HUES64 (cell line): ENCODE measurements around the gene RAET1E.
"Not testable (repeated sequence)": the region's sequence is repeated elsewhere in the genome, so short reads cannot be mapped to it uniquely, and the experiment has no call there.

Experiments used
- H3K27ac ChIP-seq: 2 replicates; pipeline ENCODE4 v1.7.0; 2013; ENCODE audit warnings: low read depth, low read length, inconsistent platforms
- H3K27me3 ChIP-seq: 2 replicates; pipeline ENCODE4 v1.6.1; 2013; ENCODE audit warnings: mild to moderate bottlenecking, low read length; ENCODE audit not compliant: insufficient read depth
- H3K36me3 ChIP-seq: 2 replicates; pipeline ENCODE4 v1.6.1; 2013; ENCODE audit warnings: mild to moderate bottlenecking, low read length; ENCODE audit not compliant: insufficient read depth
- H3K4me1 ChIP-seq: 2 replicates; pipeline ENCODE4 v1.6.1; 2013; ENCODE audit warnings: mild to moderate bottlenecking, low read length, moderate library complexity; ENCODE audit not compliant: insufficient read depth
- H3K4me3 ChIP-seq: 2 replicates; pipeline ENCODE4 v1.5.1; 2013; ENCODE audit warnings: mild to moderate bottlenecking, low read length, moderate library complexity
- H3K9ac ChIP-seq: 2 replicates; pipeline ENCODE4 v1.6.1; 2013; ENCODE audit warnings: mild to moderate bottlenecking, low read depth, low read length
- H3K9me3 ChIP-seq: 2 replicates; pipeline ENCODE4 v1.6.1; 2013; ENCODE audit warnings: low read depth, low read length; ENCODE audit not compliant: insufficient read depth
- WGBS: fragments of 150-250, 120-280 bp; methylation state at CpG from one replicate; pipeline ENCODE4 v1.1.7; 2013; ENCODE audit warnings: missing lambda C conversion rate; 5-methylcytosine and 5-hydroxymethylcytosine counted together

RAET1E gene

GRCh38 chr6:149918151-149918905 is 20.4 kb upstream of the RAET1E start:
- H3K27me3 ChIP-seq = peaks cover 60% of the 10 kb centered on the region
- H3K4me1 ChIP-seq = no peaks in the 10 kb centered on the region
- H3K9me3 ChIP-seq = no peaks in the 10 kb centered on the region
- WGBS = 77% methylated on average over 6 of the region's 6 CpGs
- no peaks in the 10 kb centered on the region for H3K36me3 ChIP-seq
- H3K9ac ChIP-seq = no peak overlapping the region
- H3K27ac ChIP-seq = no peak overlapping the region
- no peak overlapping the region for H3K4me3 ChIP-seq

GRCh38 chr6:149917679-149918078 is 19.8 kb upstream of the RAET1E start:
- Histone ChIP-seq H3K27me3 (peaks cover 57% of the 10 kb centered on the region), H3K4me1 (no peaks in the 10 kb centered on the region), H3K36me3 (no peaks in the 10 kb centered on the region), H3K4me3 (no peak overlapping the region), H3K9me3 (no peaks in the 10 kb centered on the region), H3K9ac (no peak overlapping the region), H3K27ac (no peak overlapping the region)
- WGBS = 95% methylated on average over 2 of the region's 2 CpGs

- Histone ChIP-seq H3K4me1 (no peaks in the 10 kb centered on the region), H3K36me3 (no peaks in the 10 kb centered on the region), H3K27me3 (peaks cover 43% of the 10 kb centered on the region), H3K9ac (no peak overlapping the region), H3K4me3 (no peak overlapping the region), H3K9me3 (no peaks in the 10 kb centered on the region), H3K27ac (no peak overlapping the region)
- WGBS = 90% methylated on average over 10 of the region's 10 CpGs
Measured at GRCh38 chr6:149915970-149916865, 18.3 kb upstream of the RAET1E start.

GRCh38 chr6:149913540-149914240 is 15.8 kb upstream of the RAET1E start:
- no peak overlapping the region for H3K4me3 ChIP-seq
- no peak overlapping the region for H3K27ac ChIP-seq
- H3K27me3 ChIP-seq = peaks cover 20% of the 10 kb centered on the region
- H3K4me1 ChIP-seq = no peaks in the 10 kb centered on the region
- 74% methylated on average over 9 of the region's 9 CpGs for WGBS
- peaks cover 6% of the 10 kb centered on the region for H3K9me3 ChIP-seq
- H3K36me3 ChIP-seq = no peaks in the 10 kb centered on the region
- no peak overlapping the region for H3K9ac ChIP-seq

GRCh38 chr6:149913085-149913484 is 15.2 kb upstream of the RAET1E start:
- Histone ChIP-seq H3K27me3 (peaks cover 14% of the 10 kb centered on the region), H3K27ac (no peak overlapping the region), H3K4me1 (no peaks in the 10 kb centered on the region), H3K9ac (no peak overlapping the region), H3K9me3 (peaks cover 12% of the 10 kb centered on the region), H3K36me3 (no peaks in the 10 kb centered on the region), H3K4me3 (no peak overlapping the region)
- 63% methylated on average over 2 of the region's 2 CpGs for WGBS

- not testable (repeated sequence) for H3K4me1 ChIP-seq, H3K9ac ChIP-seq, H3K27ac ChIP-seq, H3K4me3 ChIP-seq, H3K36me3 ChIP-seq
- WGBS = 73% methylated on average over 1 of the region's 3 CpGs
- H3K27me3 ChIP-seq = peaks cover 10% of the 10 kb centered on the region
- peaks cover 14% of the 10 kb centered on the region for H3K9me3 ChIP-seq
Measured at GRCh38 chr6:149912680-149913079, 14.8 kb upstream of the RAET1E start.

GRCh38 chr6:149910721-149911151 is 12.8 kb upstream of the RAET1E start:
- H3K9ac ChIP-seq = no peak overlapping the region
- WGBS = 94% methylated on average over 23 of the region's 23 CpGs
- H3K36me3 ChIP-seq = no peaks in the 10 kb centered on the region
- H3K4me1 ChIP-seq = no peaks in the 10 kb centered on the region
- peaks cover 14% of the 10 kb centered on the region for H3K9me3 ChIP-seq
- H3K27ac ChIP-seq = no peak overlapping the region
- peaks cover 10% of the 10 kb centered on the region for H3K27me3 ChIP-seq
- H3K4me3 ChIP-seq = no peak overlapping the region

- Histone ChIP-seq H3K9me3 (peaks cover 14% of the 10 kb centered on the region), H3K9ac (no peak overlapping the region), H3K27ac (no peak overlapping the region), H3K27me3 (peaks cover 10% of the 10 kb centered on the region), H3K4me1 (no peaks in the 10 kb centered on the region), H3K4me3 (no peak overlapping the region), H3K36me3 (no peaks in the 10 kb centered on the region)
- 91% methylated on average over 7 of the region's 9 CpGs for WGBS
Measured at GRCh38 chr6:149909701-149910470, 12.0 kb upstream of the RAET1E start.

GRCh38 chr6:149908480-149908879 is 10.6 kb upstream of the RAET1E start:
- H3K27ac ChIP-seq, H3K36me3 ChIP-seq, H3K27me3 ChIP-seq, H3K4me3 ChIP-seq, H3K4me1 ChIP-seq, H3K9ac ChIP-seq: not testable (repeated sequence)
- WGBS = 72% methylated on average over 4 of the region's 4 CpGs
- peaks cover 14% of the 10 kb centered on the region for H3K9me3 ChIP-seq

- Histone ChIP-seq H3K4me1 (no peaks in the 10 kb centered on the region), H3K36me3 (no peaks in the 10 kb centered on the region), H3K9me3 (peaks cover 14% of the 10 kb centered on the region), H3K9ac (no peak overlapping the region), H3K27me3 (no peaks in the 10 kb centered on the region; the same call in 1 of the 2 replicates), H3K27ac (no peak overlapping the region), H3K4me3 (no peak overlapping the region)
- 67% methylated on average over 1 of the region's 2 CpGs for WGBS
Measured at GRCh38 chr6:149907317-149907716, 9.4 kb upstream of the RAET1E start.
